K562 (cell line): ENCODE data around the gene C1QTNF3. TPM values are rescaled to one million over a fixed set of nuclear protein-coding genes. Genes with fewer than 3 reads are reported as not detected.

Experiments
- ATAC-seq: fragments of 200-7000 bp; cut with Tn5 transposase; 3 replicates; pipeline ENCODE4 v1.9.1; 2020; ENCODE audit warnings: moderate library complexity
- BruUV-seq: library from RNA; stranded (reverse); fragments of 400-500 nt; replicated peaks from 2 replicates; lab custom pipeline; 2021; lab: Mats Ljungman, UMichigan
- CTCF ChIA-PET: fragments of 300-600 bp; formaldehyde crosslinking; extraction: SDS; loops from one replicate; lab custom pipeline; 2021; ENCODE audit warnings: low intra/inter-chr PET ratio; lab: Yijun Ruan, JAX
- POLR2A ChIA-PET: fragments of 300-600, 350-650 bp; sonication (Branson Sonifier 250); formaldehyde crosslinking; extraction: SDS; loops from one replicate; lab custom pipeline; 2021; ENCODE audit warnings: antibody characterized with exemption, inconsistent platforms; lab: Yijun Ruan, JAX
- DNase-seq, 4 experiments: peaks; one replicate each; pipeline versions ENCODE4 v3.0.0 to v3.0.0-alpha.2; 2011 to 2018; ENCODE audit warnings: low spot score in 3 of 4, mixed read lengths in 3 of 4; ENCODE audit errors: extremely low read depth in 1 of 4
- FAIRE-seq: peaks from 2 replicates; lab custom pipeline; 2011; peaks lifted over from hg19 to GRCh38; lab: Jason Lieb, UNC
- H2AFZ ChIP-seq: 2 replicates; pipeline ENCODE4 v1.6.0; 2011; ENCODE audit warnings: low read depth, low read length, control low read depth, inconsistent platforms
- H3K27ac ChIP-seq: fragments of 200-600 bp; 3 replicates; pipeline ENCODE4 v1.8.0; 2011; ENCODE audit warnings: low read depth, mild to moderate bottlenecking, control low read depth, inconsistent platforms, low read length, moderate library complexity, mixed read lengths; ENCODE audit errors: extremely low read depth
- H3K27me3 ChIP-seq, 2 experiments: fragments of 300-600 bp in 1 of 2; 2 replicates in 1 of 2; 3 replicates in 1 of 2; pipeline versions ENCODE4 v1.6.0 to v1.8.0; 2011; ENCODE audit warnings: inconsistent platforms in 2 of 2, low read length in 2 of 2, mild to moderate bottlenecking in 1 of 2, mixed read lengths in 1 of 2, moderate library complexity in 1 of 2; ENCODE audit not compliant: control insufficient read depth in 2 of 2, insufficient read depth in 2 of 2
- H3K36me3 ChIP-seq: fragments of 300-600 bp; 3 replicates; pipeline ENCODE4 v1.8.0; 2011; ENCODE audit warnings: mild to moderate bottlenecking, low read length, inconsistent platforms; ENCODE audit not compliant: control insufficient read depth, insufficient read depth
- H3K4me1 ChIP-seq, 2 experiments: fragments of 200-600 bp in 1 of 2; replicated peaks in 1 of 2; 2 replicates in 1 of 2; 3 replicates in 1 of 2; pipeline versions ENCODE4 v1.5.1 to v1.8.0; 2011; ENCODE audit warnings: inconsistent platforms in 2 of 2, low read length in 2 of 2, mild to moderate bottlenecking in 1 of 2, mixed read lengths in 1 of 2, moderate library complexity in 1 of 2; ENCODE audit not compliant: control insufficient read depth in 2 of 2, insufficient read depth in 2 of 2
- H3K4me2 ChIP-seq: 2 replicates; pipeline ENCODE4 v1.6.1; 2011; ENCODE audit warnings: low read length, control low read depth, inconsistent platforms, mixed read lengths; ENCODE audit not compliant: insufficient read depth
- H3K4me3 ChIP-seq: fragments of 200-600 bp; sonication (generic), shearing (Covaris generic); 2 replicates; pipeline ENCODE4 v1.5.1; 2016; ENCODE audit warnings: control low read depth, inconsistent platforms
- H3K79me2 ChIP-seq: fragments of 200-600 bp; 3 replicates; pipeline ENCODE4 v1.8.0; 2011; ENCODE audit warnings: low read length, inconsistent platforms; ENCODE audit not compliant: control insufficient read depth, insufficient read depth
- H3K9ac ChIP-seq, 2 experiments: 2 replicates each; pipeline versions ENCODE4 v1.6.0 to v1.6.1; 2011; ENCODE audit warnings: low read depth in 2 of 2, low read length in 2 of 2, control low read depth in 1 of 2, inconsistent platforms in 1 of 2, mild to moderate bottlenecking in 1 of 2, mixed read lengths in 1 of 2; ENCODE audit not compliant: insufficient read depth in 1 of 2
- H3K9me1 ChIP-seq: one replicate; pipeline ENCODE4 v1.6.0; 2011; ENCODE audit warnings: inconsistent platforms, mild to moderate bottlenecking, low read length, moderate library complexity; ENCODE audit not compliant: control insufficient read depth, insufficient read depth
- H3K9me3 ChIP-seq: replicated peaks from 2 replicates; pipeline ENCODE4 v1.5.1; 2011; ENCODE audit warnings: low read depth, low read length, inconsistent platforms; ENCODE audit not compliant: control insufficient read depth, insufficient read depth
- H4K20me1 ChIP-seq: replicated peaks from 2 replicates; pipeline ENCODE4 v1.6.1; 2011; ENCODE audit warnings: low read length, inconsistent platforms, mixed read lengths; ENCODE audit not compliant: control insufficient read depth, insufficient read depth
- in situ Hi-C: fragments of 300-500 bp; cut with MboI; formaldehyde crosslinking; loops from 4 replicates; pipeline ENCODE4 v1.15.0; 2018; ENCODE audit warnings: inconsistent platforms, mixed read lengths
- intact Hi-C: fragments of 100-400 bp; cut with micrococcal nuclease; formaldehyde crosslinking; loops from 2 replicates; pipeline ENCODE4 v1.14.2; 2022
- polyA plus RNA-seq, 8 experiments: library from polyadenylated mRNA; depleted of rRNA in 4 of 8; stranded (reverse) in 5 of 8; unstranded in 3 of 8; fragments of >200 nt; fragmentation: Nextera tagmentation in 2 of 8; fragmentation: Illumina TruSeq in 1 of 8; extraction: Ambion mirVana in 2 of 8; extraction: Trizol in 1 of 8; gene quantifications; 2 replicates each; pipeline versions ENCODE4 v1.2.1 to v1.2.3, GENCODE V29; 2011 to 2014; ENCODE audit warnings: inconsistent platforms in 1 of 8, missing spikeins in 1 of 8
- total RNA-seq, 7 experiments: library from RNA; depleted of rRNA in 6 of 7; stranded (reverse); fragments of >200 nt in 6 of 7; fragmentation: Illumina TruSeq in 2 of 7; extraction: Trizol in 2 of 7; gene quantifications; 2 replicates each; pipeline versions ENCODE4 v1.2.1 to v1.2.3, GENCODE V29; 2011 to 2021; ENCODE audit warnings: low replicate concordance in 1 of 7
- TF ChIP-seq, protein P1 (sequence below): IDR thresholded peaks from 2 replicates; pipeline ENCODE4 v1.6.1; 2014; ENCODE audit warnings: antibody characterized with exemption
- TF ChIP-seq, protein P2 (sequence below): fragments of 250-450 bp; sonication (Bioruptor Pico); IDR thresholded peaks from 2 replicates; pipeline ENCODE4 v1.9.0; 2021; ENCODE audit warnings: mild to moderate bottlenecking
- TF ChIP-seq, protein P3 (sequence below): fragments of 200-600 bp; sonication (generic); IDR thresholded peaks from one replicate; pipeline ENCODE4 v1.6.1; 2012; ENCODE audit warnings: mild to moderate bottlenecking, low read depth, low read length, inconsistent platforms

The C1QTNF3 gene
- total and polyA plus RNA-seq, 9 of the 15 experiments (the other 6 are each of a cell fraction or from before 2014, with no cell fraction given) = 0.51 to 3.3 (median 2.0) TPM

DNA sequence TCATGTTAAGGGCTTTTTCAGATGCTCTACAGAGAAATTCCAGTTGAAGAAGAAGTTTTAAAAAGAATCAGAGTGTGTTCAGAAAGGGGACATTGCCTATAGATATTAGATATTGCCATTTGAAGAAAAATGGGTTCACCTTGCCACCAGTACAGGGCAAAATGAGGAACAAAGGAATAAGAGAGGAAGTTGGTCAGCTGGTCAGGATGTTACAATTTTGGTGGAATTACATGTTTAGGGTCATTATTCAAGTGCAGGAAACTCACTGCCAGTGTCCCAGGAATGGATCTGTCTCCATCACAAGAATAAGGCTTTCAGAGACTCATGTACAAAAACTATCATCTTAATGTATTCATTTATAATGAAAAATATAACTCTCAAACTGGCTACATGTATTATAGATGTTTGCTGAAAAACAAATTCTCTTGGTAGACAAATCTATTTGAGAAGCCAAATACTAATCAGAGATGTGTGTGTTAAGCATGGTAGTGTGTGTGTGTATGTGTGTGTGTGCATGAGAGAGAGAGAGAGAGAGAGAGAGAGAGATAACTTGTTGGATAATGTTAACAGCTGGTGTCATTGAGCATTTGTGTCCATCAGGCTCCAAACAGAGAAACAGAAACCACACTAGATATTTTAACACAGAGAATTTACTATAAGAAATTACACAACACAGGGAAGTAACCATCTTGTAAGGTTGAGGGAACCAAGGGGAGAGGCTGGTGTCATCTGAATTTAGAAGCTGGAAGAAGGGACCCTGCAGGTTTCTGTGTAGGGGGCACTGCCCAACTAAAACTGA lies 5.0 kb upstream of the C1QTNF3 start:
- Histone ChIP-seq H3K4me2 (no peak overlapping the region), H3K27ac (no peak overlapping the region), H3K9me1 (no peaks in the 10 kb centered on the region), H3K36me3 (no peaks in the 10 kb centered on the region), H3K4me1 (no peaks in the 10 kb centered on the region), H3K79me2 (no peaks in the 10 kb centered on the region), H3K4me3 (no peak overlapping the region), H3K9me3 (no peaks in the 10 kb centered on the region), H3K27me3 (peaks cover 2% of the 10 kb centered on the region in 2 experiments; a peak in 1 of 5 replicates), H3K9ac (no peak overlapping the region), H2AFZ (no peak overlapping the region), H4K20me1 (0 out of 2 replicates have a peak, but pooled peaks cover 4% of the 10 kb centered on the region)
- TF ChIP-seq, protein P1, sequence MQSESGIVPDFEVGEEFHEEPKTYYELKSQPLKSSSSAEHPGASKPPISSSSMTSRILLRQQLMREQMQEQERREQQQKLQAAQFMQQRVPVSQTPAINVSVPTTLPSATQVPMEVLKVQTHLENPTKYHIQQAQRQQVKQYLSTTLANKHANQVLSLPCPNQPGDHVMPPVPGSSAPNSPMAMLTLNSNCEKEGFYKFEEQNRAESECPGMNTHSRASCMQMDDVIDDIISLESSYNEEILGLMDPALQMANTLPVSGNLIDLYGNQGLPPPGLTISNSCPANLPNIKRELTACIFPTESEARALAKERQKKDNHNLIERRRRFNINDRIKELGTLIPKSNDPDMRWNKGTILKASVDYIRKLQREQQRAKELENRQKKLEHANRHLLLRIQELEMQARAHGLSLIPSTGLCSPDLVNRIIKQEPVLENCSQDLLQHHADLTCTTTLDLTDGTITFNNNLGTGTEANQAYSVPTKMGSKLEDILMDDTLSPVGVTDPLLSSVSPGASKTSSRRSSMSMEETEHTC = no peak
- TF ChIP-seq, protein P2, sequence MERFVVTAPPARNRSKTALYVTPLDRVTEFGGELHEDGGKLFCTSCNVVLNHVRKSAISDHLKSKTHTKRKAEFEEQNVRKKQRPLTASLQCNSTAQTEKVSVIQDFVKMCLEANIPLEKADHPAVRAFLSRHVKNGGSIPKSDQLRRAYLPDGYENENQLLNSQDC (CRISPR knock-in tag) = no peak
- TF ChIP-seq, protein P3, sequence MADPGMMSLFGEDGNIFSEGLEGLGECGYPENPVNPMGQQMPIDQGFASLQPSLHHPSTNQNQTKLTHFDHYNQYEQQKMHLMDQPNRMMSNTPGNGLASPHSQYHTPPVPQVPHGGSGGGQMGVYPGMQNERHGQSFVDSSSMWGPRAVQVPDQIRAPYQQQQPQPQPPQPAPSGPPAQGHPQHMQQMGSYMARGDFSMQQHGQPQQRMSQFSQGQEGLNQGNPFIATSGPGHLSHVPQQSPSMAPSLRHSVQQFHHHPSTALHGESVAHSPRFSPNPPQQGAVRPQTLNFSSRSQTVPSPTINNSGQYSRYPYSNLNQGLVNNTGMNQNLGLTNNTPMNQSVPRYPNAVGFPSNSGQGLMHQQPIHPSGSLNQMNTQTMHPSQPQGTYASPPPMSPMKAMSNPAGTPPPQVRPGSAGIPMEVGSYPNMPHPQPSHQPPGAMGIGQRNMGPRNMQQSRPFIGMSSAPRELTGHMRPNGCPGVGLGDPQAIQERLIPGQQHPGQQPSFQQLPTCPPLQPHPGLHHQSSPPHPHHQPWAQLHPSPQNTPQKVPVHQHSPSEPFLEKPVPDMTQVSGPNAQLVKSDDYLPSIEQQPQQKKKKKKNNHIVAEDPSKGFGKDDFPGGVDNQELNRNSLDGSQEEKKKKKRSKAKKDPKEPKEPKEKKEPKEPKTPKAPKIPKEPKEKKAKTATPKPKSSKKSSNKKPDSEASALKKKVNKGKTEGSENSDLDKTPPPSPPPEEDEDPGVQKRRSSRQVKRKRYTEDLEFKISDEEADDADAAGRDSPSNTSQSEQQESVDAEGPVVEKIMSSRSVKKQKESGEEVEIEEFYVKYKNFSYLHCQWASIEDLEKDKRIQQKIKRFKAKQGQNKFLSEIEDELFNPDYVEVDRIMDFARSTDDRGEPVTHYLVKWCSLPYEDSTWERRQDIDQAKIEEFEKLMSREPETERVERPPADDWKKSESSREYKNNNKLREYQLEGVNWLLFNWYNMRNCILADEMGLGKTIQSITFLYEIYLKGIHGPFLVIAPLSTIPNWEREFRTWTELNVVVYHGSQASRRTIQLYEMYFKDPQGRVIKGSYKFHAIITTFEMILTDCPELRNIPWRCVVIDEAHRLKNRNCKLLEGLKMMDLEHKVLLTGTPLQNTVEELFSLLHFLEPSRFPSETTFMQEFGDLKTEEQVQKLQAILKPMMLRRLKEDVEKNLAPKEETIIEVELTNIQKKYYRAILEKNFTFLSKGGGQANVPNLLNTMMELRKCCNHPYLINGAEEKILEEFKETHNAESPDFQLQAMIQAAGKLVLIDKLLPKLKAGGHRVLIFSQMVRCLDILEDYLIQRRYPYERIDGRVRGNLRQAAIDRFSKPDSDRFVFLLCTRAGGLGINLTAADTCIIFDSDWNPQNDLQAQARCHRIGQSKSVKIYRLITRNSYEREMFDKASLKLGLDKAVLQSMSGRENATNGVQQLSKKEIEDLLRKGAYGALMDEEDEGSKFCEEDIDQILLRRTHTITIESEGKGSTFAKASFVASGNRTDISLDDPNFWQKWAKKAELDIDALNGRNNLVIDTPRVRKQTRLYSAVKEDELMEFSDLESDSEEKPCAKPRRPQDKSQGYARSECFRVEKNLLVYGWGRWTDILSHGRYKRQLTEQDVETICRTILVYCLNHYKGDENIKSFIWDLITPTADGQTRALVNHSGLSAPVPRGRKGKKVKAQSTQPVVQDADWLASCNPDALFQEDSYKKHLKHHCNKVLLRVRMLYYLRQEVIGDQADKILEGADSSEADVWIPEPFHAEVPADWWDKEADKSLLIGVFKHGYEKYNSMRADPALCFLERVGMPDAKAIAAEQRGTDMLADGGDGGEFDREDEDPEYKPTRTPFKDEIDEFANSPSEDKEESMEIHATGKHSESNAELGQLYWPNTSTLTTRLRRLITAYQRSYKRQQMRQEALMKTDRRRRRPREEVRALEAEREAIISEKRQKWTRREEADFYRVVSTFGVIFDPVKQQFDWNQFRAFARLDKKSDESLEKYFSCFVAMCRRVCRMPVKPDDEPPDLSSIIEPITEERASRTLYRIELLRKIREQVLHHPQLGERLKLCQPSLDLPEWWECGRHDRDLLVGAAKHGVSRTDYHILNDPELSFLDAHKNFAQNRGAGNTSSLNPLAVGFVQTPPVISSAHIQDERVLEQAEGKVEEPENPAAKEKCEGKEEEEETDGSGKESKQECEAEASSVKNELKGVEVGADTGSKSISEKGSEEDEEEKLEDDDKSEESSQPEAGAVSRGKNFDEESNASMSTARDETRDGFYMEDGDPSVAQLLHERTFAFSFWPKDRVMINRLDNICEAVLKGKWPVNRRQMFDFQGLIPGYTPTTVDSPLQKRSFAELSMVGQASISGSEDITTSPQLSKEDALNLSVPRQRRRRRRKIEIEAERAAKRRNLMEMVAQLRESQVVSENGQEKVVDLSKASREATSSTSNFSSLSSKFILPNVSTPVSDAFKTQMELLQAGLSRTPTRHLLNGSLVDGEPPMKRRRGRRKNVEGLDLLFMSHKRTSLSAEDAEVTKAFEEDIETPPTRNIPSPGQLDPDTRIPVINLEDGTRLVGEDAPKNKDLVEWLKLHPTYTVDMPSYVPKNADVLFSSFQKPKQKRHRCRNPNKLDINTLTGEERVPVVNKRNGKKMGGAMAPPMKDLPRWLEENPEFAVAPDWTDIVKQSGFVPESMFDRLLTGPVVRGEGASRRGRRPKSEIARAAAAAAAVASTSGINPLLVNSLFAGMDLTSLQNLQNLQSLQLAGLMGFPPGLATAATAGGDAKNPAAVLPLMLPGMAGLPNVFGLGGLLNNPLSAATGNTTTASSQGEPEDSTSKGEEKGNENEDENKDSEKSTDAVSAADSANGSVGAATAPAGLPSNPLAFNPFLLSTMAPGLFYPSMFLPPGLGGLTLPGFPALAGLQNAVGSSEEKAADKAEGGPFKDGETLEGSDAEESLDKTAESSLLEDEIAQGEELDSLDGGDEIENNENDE = no peak
- BruUV-seq = no TSS peak
- DNase-seq (no peak), FAIRE-seq (no peak), ATAC-seq (no peak)
- in situ Hi-C loops (no loop called here), intact Hi-C loops (no loop called here)
- ChIA-PET POLR2A (no interaction called here), CTCF (no interaction called here)
